ENCODE data around the gene PDE4B.

The PDE4B gene

GRCh38 chr1:66245691-66246090 is 453.0 kb downstream of the PDE4B start:
- no peak for DNase-seq

GRCh38 chr1:66246351-66247269 is 453.9 kb downstream of the PDE4B start:
- DNase-seq: peak; percentile 19

- DNase-seq: peak; percentile 39
Measured at GRCh38 chr1:66247415-66248208, 454.9 kb downstream of the PDE4B start.

GRCh38 chr1:66248257-66248656 is 455.6 kb downstream of the PDE4B start:
- DNase-seq: no peak

GRCh38 chr1:66248746-66249145 is 456.1 kb downstream of the PDE4B start:
- no peak for DNase-seq

- no peak for DNase-seq
Measured at GRCh38 chr1:66250075-66250474, 457.4 kb downstream of the PDE4B start.

GRCh38 chr1:66250478-66250877 is 457.8 kb downstream of the PDE4B start:
- DNase-seq: no peak

GRCh38 chr1:66251546-66251945 is 458.9 kb downstream of the PDE4B start:
- DNase-seq: no peak

- peak; percentile 24 for DNase-seq
Measured at GRCh38 chr1:66253330-66253921, 460.7 kb downstream of the PDE4B start.

GRCh38 chr1:66254785-66255184 is 462.1 kb downstream of the PDE4B start:
- DNase-seq: no peak

GRCh38 chr1:66256629-66257572 is 464.2 kb downstream of the PDE4B start:
- no peak for DNase-seq

GRCh38 chr1:66258404-66259105 is 465.9 kb downstream of the PDE4B start:
- DNase-seq: no peak

GRCh38 chr1:66261364-66261763 is 468.7 kb downstream of the PDE4B start:
- DNase-seq: no peak

GRCh38 chr1:66262208-66262963 is 469.7 kb downstream of the PDE4B start:
- no peak for DNase-seq

- no peak for DNase-seq
Measured at GRCh38 chr1:66265268-66265667, 472.6 kb downstream of the PDE4B start.

- no peak for DNase-seq
Measured at GRCh38 chr1:66265796-66266195, 473.1 kb downstream of the PDE4B start.

GRCh38 chr1:66266350-66266749 is 473.7 kb downstream of the PDE4B start:
- no peak for DNase-seq

GRCh38 chr1:66266756-66267155 is 474.1 kb downstream of the PDE4B start:
- no peak for DNase-seq

- no peak for DNase-seq
Measured at GRCh38 chr1:66267201-66267940, 474.7 kb downstream of the PDE4B start.

GRCh38 chr1:66269222-66269621 is 476.5 kb downstream of the PDE4B start:
- DNase-seq: no peak
